Urothelium cell line (cell line): Measurements from ENCODE around the gene SBF2.
"Not testable (repeated sequence)": the region's sequence is repeated elsewhere in the genome, so short reads cannot be mapped to it uniquely, and the experiment has no call there.

ENCODE experiments used
- DNase-seq: peaks from one replicate; pipeline ENCODE4 v3.0.0; 2011; ENCODE audit warnings: low spot score, mixed read lengths
- FAIRE-seq: peaks from 2 replicates; lab custom pipeline; 2011; peaks lifted over from hg19 to GRCh38; lab: Jason Lieb, UNC

Gene SBF2

DNA sequence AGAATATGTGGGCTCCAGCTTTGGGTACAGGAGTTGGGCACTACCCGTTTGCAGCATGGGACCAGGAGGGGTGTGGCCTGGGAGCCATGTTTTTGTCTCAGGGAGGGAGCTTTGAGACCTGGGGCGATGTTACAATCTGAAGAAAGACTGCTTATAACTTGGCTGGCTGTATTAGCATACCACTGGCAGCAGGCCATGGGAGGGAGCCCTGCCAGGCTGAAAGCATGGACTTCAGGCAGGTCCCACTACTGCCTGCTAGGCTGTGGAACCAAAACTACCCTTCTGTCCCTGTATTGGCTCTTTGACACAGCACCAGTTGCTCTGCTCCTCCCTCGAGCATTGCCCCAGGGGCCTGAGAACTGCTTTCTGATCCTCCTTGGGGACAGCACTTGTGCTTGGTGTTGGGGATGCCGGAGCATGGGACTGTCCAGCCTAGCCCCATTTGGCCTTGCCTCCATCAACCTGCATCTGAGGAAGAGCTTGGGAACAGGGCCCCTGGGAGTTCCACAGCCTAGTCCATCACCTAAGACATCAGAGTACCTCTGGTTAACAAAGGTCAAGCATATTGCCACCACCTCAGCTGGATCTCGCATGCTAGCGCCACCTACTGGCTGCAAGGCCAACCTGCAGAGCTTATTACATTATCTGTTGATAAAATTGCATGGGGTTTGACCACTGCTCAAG lies 217.4 kb downstream of the SBF2 start:
- FAIRE-seq (no peak), DNase-seq (peak; percentile 19)

DNA sequence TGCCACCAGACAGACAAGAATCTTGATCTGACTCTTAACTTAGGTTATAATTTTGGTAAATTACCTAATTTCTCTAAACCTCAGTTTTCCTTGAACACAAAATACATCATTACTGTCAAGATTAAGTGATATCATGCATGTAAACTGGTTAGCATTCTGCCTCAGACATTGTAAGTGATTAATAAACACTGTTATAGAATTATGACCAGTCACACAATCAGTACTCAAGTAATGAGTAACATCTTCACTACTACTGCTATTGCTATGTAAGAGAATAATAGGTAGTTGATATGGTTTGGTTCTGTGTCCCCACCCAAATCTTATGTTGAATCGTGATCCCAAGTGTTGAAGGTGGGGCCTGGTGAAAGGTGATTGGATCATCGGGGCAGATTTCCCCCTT lies 218.9 kb downstream of the SBF2 start:
- no peak for DNase-seq
- peak; percentile 17 for FAIRE-seq

DNA sequence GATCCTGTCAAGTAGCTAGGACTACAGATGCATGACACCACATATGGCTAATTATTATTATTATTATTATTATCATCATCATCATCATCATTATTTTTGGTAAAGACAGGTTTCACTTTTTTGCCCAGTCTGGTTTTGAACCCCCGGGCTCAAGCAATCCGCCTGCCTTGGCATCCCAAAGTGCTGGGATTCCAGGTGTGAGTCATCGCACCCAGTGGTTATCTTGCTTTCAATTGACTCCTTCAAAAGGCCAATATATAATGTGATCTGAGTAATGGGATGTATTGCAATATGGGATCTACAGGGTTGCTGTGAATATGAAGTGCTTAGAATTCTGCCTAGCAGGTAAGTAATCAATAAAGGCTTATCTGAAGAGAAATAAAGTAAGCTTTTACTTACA lies 221.2 kb downstream of the SBF2 start:
- FAIRE-seq (no peak), DNase-seq (no peak)

DNA sequence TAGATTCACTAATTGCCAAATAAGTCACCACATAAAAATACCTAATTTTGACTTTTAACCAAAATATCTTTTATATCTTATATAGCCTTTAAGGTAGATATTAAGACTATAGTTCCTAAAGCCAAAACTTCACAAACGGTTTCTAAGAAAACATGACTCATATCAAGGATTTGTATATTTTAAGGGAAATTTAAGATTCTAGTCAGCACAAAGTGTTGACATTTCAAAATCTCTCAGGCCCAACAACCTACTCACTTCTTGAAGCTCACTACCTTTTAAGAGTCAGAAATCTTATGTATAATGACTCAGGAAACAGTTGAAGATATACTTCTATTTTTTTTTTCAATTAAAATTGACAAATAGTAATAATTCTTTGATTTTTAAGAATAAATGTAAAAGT lies 221.9 kb downstream of the SBF2 start:
- no peak for FAIRE-seq
- DNase-seq, result no peak

DNA sequence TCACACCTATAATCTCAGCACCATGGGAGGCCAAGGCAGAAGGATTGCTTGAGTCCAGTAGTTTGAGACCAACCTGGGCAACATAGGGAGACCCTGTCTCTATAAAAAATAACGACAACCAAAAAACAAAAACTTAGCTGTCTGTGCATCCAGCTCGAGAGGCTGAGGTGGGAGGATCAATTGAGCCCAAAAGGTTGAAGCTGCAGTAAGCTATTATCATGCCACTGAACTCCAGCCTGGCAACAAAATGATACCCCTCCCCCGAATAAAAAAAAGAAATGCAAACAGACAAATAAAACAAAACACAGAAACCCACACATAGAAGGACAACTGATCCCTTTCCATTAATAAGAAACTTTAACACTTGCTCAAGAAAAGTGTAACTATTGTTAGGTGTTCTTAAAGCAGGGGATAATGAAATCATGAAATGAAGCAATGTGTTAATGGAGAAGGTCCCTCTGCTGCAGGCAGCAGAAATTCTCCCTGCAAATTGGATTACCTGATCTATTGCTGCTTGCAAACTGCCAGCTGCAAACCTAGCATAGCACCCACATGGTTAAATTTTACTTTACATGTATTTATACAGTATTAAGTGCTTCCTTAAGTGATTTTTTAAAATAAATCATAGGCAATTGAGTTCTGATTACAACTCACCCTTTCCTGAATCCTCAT lies 226.3 kb downstream of the SBF2 start:
- no peak for DNase-seq
- no peak for FAIRE-seq

DNA sequence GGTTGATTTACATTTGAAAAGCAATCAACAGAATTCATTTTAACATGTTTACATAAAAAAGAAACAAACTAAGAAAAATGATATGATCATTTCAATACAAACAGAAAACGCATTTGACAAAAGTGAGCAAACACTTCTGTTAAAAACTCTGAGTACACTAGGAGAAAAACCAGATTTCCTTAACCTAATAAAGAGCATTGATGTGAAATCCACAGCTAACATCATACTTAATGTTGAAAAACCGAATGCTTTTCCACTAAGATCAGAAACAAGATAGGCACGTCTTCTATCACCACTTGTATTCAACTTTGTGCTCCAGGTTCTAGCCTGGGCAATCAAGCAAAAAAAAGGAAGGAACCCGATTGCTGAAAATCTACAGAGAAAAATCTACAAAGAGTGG lies 227.6 kb downstream of the SBF2 start:
- FAIRE-seq, result no peak
- no peak for DNase-seq

DNA sequence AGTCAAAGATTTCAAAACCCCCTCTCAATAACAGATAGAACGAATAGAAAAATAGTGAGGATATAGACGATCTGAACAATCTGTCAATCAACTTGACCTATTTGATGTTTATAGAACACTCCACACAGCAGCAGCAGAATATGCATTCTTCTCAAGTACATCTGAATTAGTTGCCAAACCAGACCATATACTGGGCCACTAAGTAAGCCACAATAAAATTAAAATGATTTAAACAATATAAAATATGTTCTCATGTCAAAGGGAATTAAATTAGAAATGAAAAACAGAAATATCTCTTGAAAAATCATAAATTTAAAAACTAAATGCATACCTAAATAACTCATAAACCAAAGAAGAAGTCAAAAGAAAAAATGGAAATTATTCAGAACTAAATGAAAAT lies 229.2 kb downstream of the SBF2 start:
- FAIRE-seq (no peak), DNase-seq (no peak)

DNA sequence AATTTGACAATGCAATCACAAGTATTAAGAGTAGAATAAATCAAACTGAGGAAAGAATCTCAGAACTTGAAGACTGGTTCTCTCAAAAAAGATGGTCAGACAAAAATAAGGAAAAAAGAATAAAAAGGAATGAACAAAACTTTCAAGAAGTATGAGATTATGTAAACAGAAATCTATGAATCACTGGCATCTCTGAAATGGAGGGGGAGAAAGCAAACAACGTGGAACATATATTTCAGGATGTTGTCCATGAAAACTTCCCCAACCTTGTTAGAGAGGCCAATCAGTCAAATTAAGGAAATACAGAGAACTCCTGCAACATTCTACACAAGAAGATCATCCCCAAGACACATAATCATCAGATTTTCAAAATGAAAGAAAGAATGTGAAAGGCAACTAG lies 235.7 kb downstream of the SBF2 start:
- FAIRE-seq, result no peak

DNA sequence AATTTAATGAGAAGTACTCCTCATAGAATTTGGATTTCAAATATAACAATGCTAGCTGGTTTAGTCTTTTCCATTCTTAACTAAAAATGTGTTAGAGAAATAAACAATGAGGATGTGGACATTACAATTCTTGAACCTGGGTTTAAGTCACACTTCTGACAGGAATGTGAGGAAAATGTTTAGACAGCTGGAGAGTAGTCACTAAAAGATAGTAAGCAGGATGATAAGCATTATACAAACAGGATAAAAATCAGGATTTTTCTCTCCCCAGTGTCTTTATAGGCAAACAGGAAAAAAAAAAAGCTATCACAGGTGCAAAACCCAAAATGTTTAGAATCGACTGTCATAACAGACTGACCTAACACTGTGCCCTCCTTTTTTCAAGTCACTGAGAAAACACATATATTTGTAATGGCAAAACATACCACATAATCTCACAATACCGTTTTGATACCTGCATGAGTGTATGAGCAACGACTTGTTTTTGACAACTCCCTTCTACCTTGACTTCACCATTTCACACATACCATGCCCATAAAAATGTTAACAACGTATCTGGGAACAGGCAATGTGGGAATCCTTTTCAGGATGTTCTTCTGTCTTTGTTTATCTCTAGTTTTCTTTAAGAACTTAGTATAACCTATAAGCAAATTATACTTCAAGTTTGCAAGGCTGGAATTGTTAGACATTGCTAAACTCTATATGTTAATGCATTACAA lies 242.0 kb downstream of the SBF2 start:
- FAIRE-seq (no peak), DNase-seq (no peak)

More for the DNA sequence above, 235.7 kb downstream of the SBF2 start:
- DNase-seq, result no peak

DNA sequence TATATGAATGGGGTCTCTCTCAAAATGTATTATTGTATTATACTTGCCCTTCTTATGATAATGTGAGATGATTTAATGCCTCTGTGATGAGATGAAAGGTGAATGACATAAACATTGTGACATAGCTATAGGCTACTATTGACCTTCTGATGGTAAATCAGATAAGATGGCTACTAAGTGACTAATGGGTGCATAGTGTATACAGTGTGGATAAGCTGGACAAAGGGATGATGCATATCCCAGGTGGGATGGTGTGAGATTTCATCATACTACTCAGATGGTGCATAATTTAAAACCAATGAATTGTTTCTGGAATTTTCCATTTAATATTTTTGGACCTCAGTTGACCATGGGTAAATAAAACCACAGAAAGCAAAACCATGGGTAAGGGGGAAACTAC lies 243.5 kb downstream of the SBF2 start:
- FAIRE-seq, result peak; percentile 40
- DNase-seq, result no peak

DNA sequence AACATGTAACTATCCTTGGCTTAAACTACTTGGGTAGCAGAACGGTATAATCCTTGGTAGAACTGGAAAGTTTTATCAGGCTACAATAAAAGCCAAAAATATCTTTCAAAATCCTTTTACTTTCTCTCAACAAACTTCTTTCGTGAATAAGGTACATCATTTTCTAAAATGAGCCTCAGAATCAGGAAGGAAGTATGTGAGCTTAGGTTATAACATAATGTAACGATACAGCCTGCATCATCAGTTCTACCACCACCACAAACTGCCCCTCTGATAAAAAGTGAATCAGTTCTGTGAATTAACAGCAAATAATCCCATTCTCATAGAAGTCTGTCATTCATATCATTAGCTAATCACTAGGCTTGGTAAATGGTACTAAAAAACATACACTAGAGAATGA lies 244.3 kb downstream of the SBF2 start:
- DNase-seq, result no peak
- no peak for FAIRE-seq

DNA sequence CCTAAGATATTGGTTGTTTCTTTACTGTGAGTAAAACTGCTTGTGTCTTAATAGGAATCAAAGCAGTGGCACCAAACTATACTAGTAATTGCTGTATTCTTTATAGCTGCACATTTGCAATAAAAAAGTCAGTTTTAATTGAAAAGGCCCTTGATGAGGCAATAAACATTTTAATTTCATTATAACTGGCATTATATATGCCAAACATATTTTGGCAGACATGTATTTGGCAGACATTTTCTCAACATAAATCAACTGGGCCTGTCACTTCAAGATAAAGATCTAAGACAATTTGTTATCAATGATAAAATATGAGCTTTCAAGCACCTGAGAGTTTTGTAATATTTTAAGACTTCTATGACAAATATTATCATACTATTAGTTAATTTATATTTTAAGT lies 245.7 kb downstream of the SBF2 start:
- DNase-seq, result no peak
- no peak for FAIRE-seq

DNA sequence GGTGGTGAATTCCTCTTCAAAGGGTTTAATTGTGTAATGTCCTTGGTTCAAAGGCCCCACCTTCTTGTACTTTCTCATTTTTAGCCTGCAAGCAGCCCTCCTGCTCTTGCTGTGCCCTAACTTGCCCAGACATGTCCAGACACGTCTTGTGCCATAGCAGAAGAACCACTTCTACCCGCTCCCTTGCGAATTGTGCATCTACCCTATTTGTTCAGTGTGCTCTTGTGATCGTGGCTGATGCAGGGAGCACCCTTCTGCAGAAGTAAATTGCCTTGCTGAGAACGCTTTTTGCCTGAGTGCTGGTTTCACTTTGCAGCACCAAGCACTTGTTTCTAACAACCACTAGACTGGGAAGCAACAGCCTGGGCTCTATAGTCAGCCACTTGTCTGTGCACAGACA lies 249.4 kb downstream of the SBF2 start:
- DNase-seq (peak; percentile 3), FAIRE-seq (no peak)

DNA sequence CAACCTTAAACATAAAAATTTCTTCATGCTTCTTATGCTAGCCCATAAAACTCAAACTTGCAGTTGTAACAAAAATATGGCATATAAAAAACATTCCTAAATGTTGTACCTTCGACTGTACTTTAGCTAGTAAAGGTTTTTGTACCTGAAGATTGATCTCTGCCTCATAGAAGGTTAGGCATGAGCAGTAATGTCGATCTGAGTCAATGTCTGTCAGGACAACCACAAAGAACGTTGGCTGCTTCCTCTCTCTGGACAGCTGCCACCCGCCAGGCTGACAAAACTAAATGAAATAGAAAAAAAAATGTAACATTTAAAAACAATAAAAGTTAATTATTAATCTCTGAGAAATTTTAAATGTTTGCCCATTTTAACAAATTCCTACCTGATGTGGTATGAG lies 251.3 kb downstream of the SBF2 start:
- FAIRE-seq, result no peak
- DNase-seq, result no peak

DNA sequence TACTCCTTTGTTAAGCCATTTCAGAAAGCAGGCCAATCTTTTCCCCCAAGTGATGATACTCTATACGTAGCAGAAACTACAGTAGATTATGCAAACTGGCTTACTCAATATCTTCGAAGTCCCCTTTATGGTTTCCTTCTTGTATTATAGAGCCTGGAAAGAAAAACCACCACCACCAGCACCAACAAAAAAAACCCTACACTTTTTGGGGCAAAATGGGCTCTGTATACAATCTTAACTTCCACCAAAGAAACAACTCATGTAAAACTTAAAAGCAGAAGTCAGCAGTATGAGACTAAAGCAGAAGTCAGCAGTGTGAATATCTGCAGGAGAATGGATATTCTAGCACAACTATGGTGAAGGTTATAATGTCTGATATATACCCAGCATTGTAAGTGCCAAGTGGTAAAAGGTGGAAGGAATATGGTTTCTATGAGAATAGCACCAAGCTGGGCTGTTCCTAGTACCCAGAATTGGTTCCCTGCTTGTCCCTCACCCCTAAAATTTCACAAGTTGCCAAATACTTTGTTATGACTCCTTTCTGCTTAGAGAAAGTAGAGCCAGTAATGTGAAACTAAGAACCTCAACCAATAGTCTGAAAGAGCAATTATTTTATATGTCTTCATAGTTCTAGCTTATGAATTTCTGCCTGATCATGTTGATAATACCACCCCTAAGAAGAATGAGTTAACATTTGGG lies 252.1 kb downstream of the SBF2 start:
- no peak for FAIRE-seq
- no peak for DNase-seq

DNA sequence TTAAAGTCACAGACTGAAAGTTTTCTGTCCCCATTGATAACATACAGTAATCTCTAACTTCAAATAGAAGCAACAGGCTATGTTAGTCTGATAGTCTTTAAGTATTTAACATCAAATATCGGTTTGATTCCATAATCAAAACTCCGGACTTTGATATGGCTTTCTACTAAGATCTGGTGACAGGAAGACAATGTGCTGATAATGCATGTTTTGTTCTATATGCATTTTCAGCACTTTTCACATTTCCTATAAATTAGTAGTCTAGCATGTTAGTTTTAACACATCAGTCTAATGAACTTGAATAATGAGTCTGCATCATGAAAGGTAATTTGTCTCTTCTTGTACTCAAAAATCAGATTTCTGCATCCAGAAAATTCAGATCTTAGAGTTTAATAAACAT lies 252.7 kb downstream of the SBF2 start:
- no peak for DNase-seq
- no peak for FAIRE-seq

DNA sequence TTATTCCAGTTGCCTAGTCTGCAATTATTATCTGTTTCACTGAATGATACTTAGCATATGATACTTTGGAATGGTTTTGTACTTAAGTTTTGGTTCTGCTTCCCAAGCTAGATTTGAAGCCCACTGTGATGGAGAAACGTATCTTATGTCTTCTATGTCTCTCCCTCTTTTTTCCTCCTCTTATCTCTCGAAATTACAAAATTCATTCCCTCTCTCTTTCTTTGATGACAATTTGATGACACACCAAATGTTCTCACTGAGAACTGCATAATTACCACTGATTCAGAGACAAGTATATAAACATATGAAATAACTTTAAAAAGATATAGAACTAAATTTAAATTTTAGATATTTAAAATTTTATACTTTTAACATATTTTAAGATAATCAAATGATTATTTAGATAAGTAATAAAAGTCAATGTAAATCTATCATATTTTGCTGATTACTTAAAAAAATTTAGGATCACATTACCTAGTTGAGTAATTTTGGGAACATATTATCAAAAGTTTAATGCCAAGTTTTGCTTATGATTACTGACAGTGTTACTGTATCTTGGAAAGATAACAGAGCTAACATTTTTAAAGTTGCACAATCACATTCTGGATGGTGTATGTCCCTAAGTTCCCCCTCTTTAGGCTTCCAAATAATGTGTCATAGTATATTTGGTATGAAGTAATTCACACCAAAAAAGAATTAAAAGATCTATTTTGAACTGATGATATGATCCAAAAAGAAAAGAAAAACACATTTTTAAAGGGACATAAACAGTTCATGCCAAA lies 255.3 kb downstream of the SBF2 start:
- DNase-seq (no peak), FAIRE-seq (no peak)

DNA sequence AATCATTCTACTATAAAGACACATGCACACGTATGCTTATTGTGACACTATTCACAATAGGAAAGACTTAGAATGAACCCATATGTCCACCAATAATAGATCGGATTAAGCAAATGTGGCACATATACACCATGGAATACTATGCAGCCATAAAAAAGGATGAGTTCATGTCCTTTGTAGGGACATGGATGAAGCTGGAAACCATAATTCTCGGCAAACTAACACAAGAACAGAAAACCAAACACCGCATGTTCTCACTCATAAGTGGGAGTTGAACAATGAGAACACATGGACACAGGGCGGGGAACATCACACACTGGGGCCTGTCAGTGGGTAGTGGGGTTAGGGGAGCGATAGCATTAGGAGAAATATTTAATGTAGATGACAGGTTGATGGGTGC lies 258.1 kb downstream of the SBF2 start:
- DNase-seq, FAIRE-seq: not testable (repeated sequence)

DNA sequence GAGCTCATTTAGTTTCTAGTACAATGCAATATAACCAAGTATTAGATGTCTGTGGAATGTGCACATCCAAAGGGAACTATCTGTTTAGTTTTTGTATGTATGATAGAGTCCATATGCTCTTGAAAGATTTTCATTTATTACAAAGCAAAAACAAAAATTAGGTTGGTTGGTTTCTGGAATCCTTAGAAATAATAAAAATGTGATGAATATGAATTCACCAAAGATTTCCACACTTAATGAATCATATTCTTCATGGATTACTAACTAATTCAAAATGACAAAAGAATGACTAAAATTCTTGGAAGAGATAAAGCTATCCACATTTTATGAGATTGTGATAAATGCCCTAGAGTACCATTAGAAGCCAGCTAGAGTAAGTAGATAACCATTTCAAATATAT lies 261.1 kb downstream of the SBF2 start:
- DNase-seq (no peak), FAIRE-seq (no peak)

DNA sequence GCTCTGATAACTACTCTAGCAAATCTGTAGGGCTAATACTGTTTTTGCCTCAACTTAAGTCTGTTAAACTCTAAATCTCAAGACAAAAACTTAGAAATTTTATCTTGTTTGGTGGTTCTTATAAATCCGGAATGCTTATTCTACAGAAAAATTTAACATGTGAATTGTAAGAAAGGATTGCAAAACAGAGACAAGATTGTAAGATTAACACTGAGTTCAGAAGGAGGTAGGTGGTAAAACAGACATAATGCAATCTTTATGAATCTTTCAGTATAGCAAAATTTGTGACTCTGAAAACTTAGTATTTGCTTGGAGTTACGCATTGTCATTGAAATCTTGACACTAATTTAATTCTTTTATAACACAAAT lies 263.9 kb downstream of the SBF2 start:
- FAIRE-seq, result no peak

More for the DNA sequence above, 263.9 kb downstream of the SBF2 start:
- no peak for DNase-seq
